ENCODE results near the gene RPL22. TPM values are rescaled to one million over a fixed set of nuclear protein-coding genes. Genes with fewer than 3 reads are reported as not detected.

RPL22 gene
- total and polyA plus RNA-seq, 4 donors, result 186 to 985 (median 248) TPM

GRCh38 chr1:6165027-6165426, 34.4 kb downstream of the RPL22 start:
- peaks cover 0 to 7% (median 5%) of the 10 kb centered on the region in 3 donors for H3K27me3 ChIP-seq (ENCODE audit: control insufficient read depth in 3 of 3, insufficient read depth in 3 of 3, low read length in 2 of 3)

GRCh38 chr1:6163973-6164617, 35.3 kb downstream of the RPL22 start:
- Histone ChIP-seq H3K36me3 (ENCODE audit: control insufficient read depth in 4 of 4, insufficient read depth in 4 of 4, low read length in 4 of 4) (no peaks in the 10 kb centered on the region), H3K9ac (ENCODE audit: insufficient read depth in 1 of 2, low read length in 2 of 2) (no peak overlapping the region), H3K27ac (ENCODE audit: low read depth in 1 of 2, low read length in 1 of 2) (no peak overlapping the region), H3K27me3 (ENCODE audit: control insufficient read depth in 3 of 3, insufficient read depth in 3 of 3, low read length in 2 of 3) (peaks cover 0 to 7% (median 5%) of the 10 kb centered on the region in 3 donors), H3K9me3 (ENCODE audit: control insufficient read depth in 4 of 4, insufficient read depth in 3 of 4, low read length in 3 of 4) (peaks cover 0 to 1% (median 0%) of the 10 kb centered on the region in 4 donors), H3K4me3 (no peak overlapping the region), H3K4me1 (ENCODE audit: control insufficient read depth in 5 of 5, insufficient read depth in 5 of 5, low read length in 5 of 5) (no peaks in the 10 kb centered on the region)
- no peak for TF ChIP-seq CTCF (IDR thresholded peaks at IDR 0.05; ENCODE audit: control extremely low read depth, extremely low read depth)
- 75 to 81% methylated on average over 19 of the region's 19 CpGs for whole genome bisulfite sequencing, 2 donors
- ATAC-seq (ENCODE audit: insufficient read depth, low FRiP score) (no peak), DNase-seq (no peak)

More at GRCh38 chr1:6165027-6165426, 34.4 kb downstream of the RPL22 start:
- H3K36me3 ChIP-seq (ENCODE audit: control insufficient read depth in 4 of 4, insufficient read depth in 4 of 4, low read length in 4 of 4), result no peaks in the 10 kb centered on the region
- DNase-seq (no peak), ATAC-seq (ENCODE audit: insufficient read depth, low FRiP score) (no peak)
- WGBS, 2 donors, result 79 to 80% methylated on average over 7 of the region's 7 CpGs
- H3K9me3 ChIP-seq (ENCODE audit: control insufficient read depth in 4 of 4, insufficient read depth in 3 of 4, low read length in 3 of 4), result peaks cover 0 to 1% (median 0%) of the 10 kb centered on the region in 4 donors
- no peak for TF ChIP-seq CTCF (IDR thresholded peaks at IDR 0.05; ENCODE audit: control extremely low read depth, extremely low read depth)
- no peak overlapping the region for H3K9ac ChIP-seq (ENCODE audit: insufficient read depth in 1 of 2, low read length in 2 of 2)
- no peaks in the 10 kb centered on the region for H3K4me1 ChIP-seq (ENCODE audit: control insufficient read depth in 5 of 5, insufficient read depth in 5 of 5, low read length in 5 of 5)
- H3K27ac ChIP-seq (ENCODE audit: low read depth in 1 of 2, low read length in 1 of 2), result no peak overlapping the region
- no peak overlapping the region for H3K4me3 ChIP-seq

- ATAC-seq (ENCODE audit: insufficient read depth, low FRiP score) (no peak), DNase-seq (no peak)
- H3K9me3 ChIP-seq (ENCODE audit: control insufficient read depth in 4 of 4, insufficient read depth in 3 of 4, low read length in 3 of 4), result peaks cover 0 to 1% (median 0%) of the 10 kb centered on the region in 4 donors
- no peaks in the 10 kb centered on the region for H3K36me3 ChIP-seq (ENCODE audit: control insufficient read depth in 4 of 4, insufficient read depth in 4 of 4, low read length in 4 of 4)
- WGBS, 2 donors, result 80 to 85% methylated on average over 15 of the region's 15 CpGs
- no peak overlapping the region for H3K27ac ChIP-seq (ENCODE audit: low read depth in 1 of 2, low read length in 1 of 2)
- no peak for TF ChIP-seq CTCF (IDR thresholded peaks at IDR 0.05; ENCODE audit: control extremely low read depth, extremely low read depth)
- H3K4me3 ChIP-seq, result no peak overlapping the region
- H3K4me1 ChIP-seq (ENCODE audit: control insufficient read depth in 5 of 5, insufficient read depth in 5 of 5, low read length in 5 of 5), result no peaks in the 10 kb centered on the region
- no peak overlapping the region for H3K9ac ChIP-seq (ENCODE audit: insufficient read depth in 1 of 2, low read length in 2 of 2)
- H3K27me3 ChIP-seq (ENCODE audit: control insufficient read depth in 3 of 3, insufficient read depth in 3 of 3, low read length in 2 of 3), result peaks cover 0 to 7% (median 5%) of the 10 kb centered on the region in 3 donors
These were observed 36.0 kb downstream of the RPL22 start for GRCh38 chr1:6163191-6163972.
